ENCODE results near the gene HS1BP3.

Gene HS1BP3

GRCh38 chr2:20672201-20672951 is 21.5 kb upstream of the HS1BP3 start:
- Histone ChIP-seq H3K27me3 (ENCODE audit: insufficient read depth, low read length) (peaks cover 89% of the 10 kb centered on the region), H3K27ac (ENCODE audit: low read length) (no peak overlapping the region), H3K36me3 (ENCODE audit: insufficient read depth, low read depth, low read length) (no peaks in the 10 kb centered on the region), H3K4me1 (ENCODE audit: insufficient read depth, low read length) (peaks cover 27% of the 10 kb centered on the region), H3K4me3 (ENCODE audit: low read length) (peak overlapping the region; percentile 45; the same call in 1 of the 2 replicates), H3K9me3 (ENCODE audit: insufficient read depth, low read depth, low read length) (no peaks in the 10 kb centered on the region), H3K9ac (ENCODE audit: low read depth, low read length) (no peak overlapping the region)

- no peaks in the 10 kb centered on the region for H3K36me3 ChIP-seq (ENCODE audit: insufficient read depth, low read depth, low read length)
- no peaks in the 10 kb centered on the region for H3K9me3 ChIP-seq (ENCODE audit: insufficient read depth, low read depth, low read length)
- peaks cover 27% of the 10 kb centered on the region for H3K4me1 ChIP-seq (ENCODE audit: insufficient read depth, low read length)
- H3K27me3 ChIP-seq (ENCODE audit: insufficient read depth, low read length): peaks cover 93% of the 10 kb centered on the region
- H3K27ac ChIP-seq (ENCODE audit: low read length): no peak overlapping the region
- no peak overlapping the region for H3K4me3 ChIP-seq (ENCODE audit: low read length)
- H3K9ac ChIP-seq (ENCODE audit: low read depth, low read length): no peak overlapping the region
Observed at GRCh38 chr2:20671736-20672080, 20.8 kb upstream of the HS1BP3 start.

GRCh38 chr2:20671036-20671735 is 20.3 kb upstream of the HS1BP3 start:
- H3K27ac ChIP-seq (ENCODE audit: low read length): no peak overlapping the region
- H3K9ac ChIP-seq (ENCODE audit: low read depth, low read length): no peak overlapping the region
- H3K4me3 ChIP-seq (ENCODE audit: low read length): no peak overlapping the region
- H3K4me1 ChIP-seq (ENCODE audit: insufficient read depth, low read length): peaks cover 27% of the 10 kb centered on the region
- no peaks in the 10 kb centered on the region for H3K36me3 ChIP-seq (ENCODE audit: insufficient read depth, low read depth, low read length)
- H3K9me3 ChIP-seq (ENCODE audit: insufficient read depth, low read depth, low read length): no peaks in the 10 kb centered on the region
- H3K27me3 ChIP-seq (ENCODE audit: insufficient read depth, low read length): peaks cover 97% of the 10 kb centered on the region

DNA sequence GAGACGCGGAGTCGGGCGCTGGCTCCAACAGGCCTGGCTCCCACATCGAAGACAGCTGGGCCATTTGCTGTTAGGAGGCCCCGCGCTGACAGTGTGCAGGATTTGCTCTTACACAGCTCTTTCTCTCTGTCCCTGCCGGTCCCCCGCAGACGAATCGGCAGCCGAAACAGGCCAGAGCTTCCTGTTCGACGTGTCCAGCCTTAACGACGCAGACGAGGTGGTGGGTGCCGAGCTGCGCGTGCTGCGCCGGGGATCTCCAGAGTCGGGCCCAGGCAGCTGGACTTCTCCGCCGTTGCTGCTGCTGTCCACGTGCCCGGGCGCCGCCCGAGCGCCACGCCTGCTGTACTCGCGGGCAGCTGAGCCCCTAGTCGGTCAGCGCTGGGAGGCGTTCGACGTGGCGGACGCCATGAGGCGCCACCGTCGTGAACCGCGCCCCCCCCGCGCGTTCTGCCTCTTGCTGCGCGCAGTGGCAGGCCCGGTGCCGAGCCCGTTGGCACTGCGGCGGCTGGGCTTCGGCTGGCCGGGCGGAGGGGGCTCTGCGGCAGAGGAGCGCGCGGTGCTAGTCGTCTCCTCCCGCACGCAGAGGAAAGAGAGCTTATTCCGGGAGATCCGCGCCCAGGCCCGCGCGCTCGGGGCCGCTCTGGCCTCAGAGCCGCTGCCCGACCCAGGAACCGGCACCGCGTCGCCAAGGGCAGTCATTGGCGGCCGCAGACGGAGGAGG is 19.6 kb upstream of the HS1BP3 start:
- H3K4me3 ChIP-seq (ENCODE audit: low read length): no peak overlapping the region
- H3K4me1 ChIP-seq (ENCODE audit: insufficient read depth, low read length): peaks cover 27% of the 10 kb centered on the region
- peaks cover 97% of the 10 kb centered on the region for H3K27me3 ChIP-seq (ENCODE audit: insufficient read depth, low read length)
- no peaks in the 10 kb centered on the region for H3K9me3 ChIP-seq (ENCODE audit: insufficient read depth, low read depth, low read length)
- H3K9ac ChIP-seq (ENCODE audit: low read depth, low read length): no peak overlapping the region
- H3K27ac ChIP-seq (ENCODE audit: low read length): no peak overlapping the region
- H3K36me3 ChIP-seq (ENCODE audit: insufficient read depth, low read depth, low read length): no peaks in the 10 kb centered on the region

GRCh38 chr2:20669562-20670314 is 18.8 kb upstream of the HS1BP3 start:
- H3K36me3 ChIP-seq (ENCODE audit: insufficient read depth, low read depth, low read length): no peaks in the 10 kb centered on the region
- peaks cover 97% of the 10 kb centered on the region for H3K27me3 ChIP-seq (ENCODE audit: insufficient read depth, low read length)
- no peak overlapping the region for H3K27ac ChIP-seq (ENCODE audit: low read length)
- no peak overlapping the region; the same call in 1 of the 2 replicates for H3K4me3 ChIP-seq (ENCODE audit: low read length)
- H3K4me1 ChIP-seq (ENCODE audit: insufficient read depth, low read length): peaks cover 25% of the 10 kb centered on the region
- H3K9ac ChIP-seq (ENCODE audit: low read depth, low read length): no peak overlapping the region
- no peaks in the 10 kb centered on the region for H3K9me3 ChIP-seq (ENCODE audit: insufficient read depth, low read depth, low read length)

- H3K4me3 ChIP-seq (ENCODE audit: low read length): no peak overlapping the region
- H3K9ac ChIP-seq (ENCODE audit: low read depth, low read length): no peak overlapping the region; the same call in 1 of the 2 replicates
- H3K9me3 ChIP-seq (ENCODE audit: insufficient read depth, low read depth, low read length): no peaks in the 10 kb centered on the region
- peaks cover 18% of the 10 kb centered on the region; the same call in 1 of the 2 replicates for H3K4me1 ChIP-seq (ENCODE audit: insufficient read depth, low read length)
- H3K27ac ChIP-seq (ENCODE audit: low read length): no peak overlapping the region
- no peaks in the 10 kb centered on the region for H3K36me3 ChIP-seq (ENCODE audit: insufficient read depth, low read depth, low read length)
- peaks cover 97% of the 10 kb centered on the region for H3K27me3 ChIP-seq (ENCODE audit: insufficient read depth, low read length)
Observed at GRCh38 chr2:20668871-20669475, 18.1 kb upstream of the HS1BP3 start.

- peaks cover 14% of the 10 kb centered on the region; the same call in 1 of the 2 replicates for H3K4me1 ChIP-seq (ENCODE audit: insufficient read depth, low read length)
- H3K27ac ChIP-seq (ENCODE audit: low read length): no peak overlapping the region
- H3K36me3 ChIP-seq (ENCODE audit: insufficient read depth, low read depth, low read length): no peaks in the 10 kb centered on the region
- H3K9me3 ChIP-seq (ENCODE audit: insufficient read depth, low read depth, low read length): no peaks in the 10 kb centered on the region
- no peak overlapping the region; the same call in 1 of the 2 replicates for H3K9ac ChIP-seq (ENCODE audit: low read depth, low read length)
- H3K27me3 ChIP-seq (ENCODE audit: insufficient read depth, low read length): peaks cover 97% of the 10 kb centered on the region
- no peak overlapping the region for H3K4me3 ChIP-seq (ENCODE audit: low read length)
Observed at GRCh38 chr2:20668451-20668850, 17.6 kb upstream of the HS1BP3 start.

GRCh38 chr2:20667531-20668401 is 16.9 kb upstream of the HS1BP3 start:
- Histone ChIP-seq H3K9me3 (ENCODE audit: insufficient read depth, low read depth, low read length) (no peaks in the 10 kb centered on the region), H3K4me3 (ENCODE audit: low read length) (peak overlapping the region; percentile 61; the same call in 1 of the 2 replicates), H3K27me3 (ENCODE audit: insufficient read depth, low read length) (peaks cover 97% of the 10 kb centered on the region), H3K4me1 (ENCODE audit: insufficient read depth, low read length) (peaks cover 7% of the 10 kb centered on the region; the same call in 1 of the 2 replicates), H3K36me3 (ENCODE audit: insufficient read depth, low read depth, low read length) (no peaks in the 10 kb centered on the region), H3K9ac (ENCODE audit: low read depth, low read length) (no peak overlapping the region), H3K27ac (ENCODE audit: low read length) (no peak overlapping the region)

DNA sequence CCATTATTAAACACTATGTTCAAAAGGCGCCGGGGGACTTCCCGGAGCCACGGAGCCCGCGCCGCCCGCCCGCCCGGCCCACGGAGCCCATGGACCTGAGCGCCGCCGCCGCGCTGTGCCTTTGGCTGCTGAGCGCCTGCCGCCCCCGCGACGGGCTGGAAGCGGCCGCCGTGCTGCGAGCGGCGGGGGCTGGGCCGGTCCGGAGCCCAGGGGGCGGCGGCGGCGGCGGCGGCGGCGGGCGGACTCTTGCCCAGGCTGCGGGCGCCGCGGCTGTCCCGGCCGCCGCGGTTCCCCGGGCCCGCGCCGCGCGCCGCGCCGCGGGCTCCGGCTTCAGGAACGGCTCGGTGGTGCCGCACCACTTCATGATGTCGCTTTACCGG is 16.2 kb upstream of the HS1BP3 start:
- no peaks in the 10 kb centered on the region for H3K9me3 ChIP-seq (ENCODE audit: insufficient read depth, low read depth, low read length)
- H3K9ac ChIP-seq (ENCODE audit: low read depth, low read length): no peak overlapping the region
- peaks cover 2% of the 10 kb centered on the region; the same call in 1 of the 2 replicates for H3K4me1 ChIP-seq (ENCODE audit: insufficient read depth, low read length)
- no peaks in the 10 kb centered on the region for H3K36me3 ChIP-seq (ENCODE audit: insufficient read depth, low read depth, low read length)
- H3K4me3 ChIP-seq (ENCODE audit: low read length): peak overlapping the region; percentile 61; the same call in 1 of the 2 replicates
- H3K27ac ChIP-seq (ENCODE audit: low read length): no peak overlapping the region
- peaks cover 97% of the 10 kb centered on the region for H3K27me3 ChIP-seq (ENCODE audit: insufficient read depth, low read length)

- Histone ChIP-seq H3K9me3 (ENCODE audit: insufficient read depth, low read depth, low read length) (no peaks in the 10 kb centered on the region), H3K27me3 (ENCODE audit: insufficient read depth, low read length) (peaks cover 97% of the 10 kb centered on the region), H3K4me3 (ENCODE audit: low read length) (peak within 1 kb of the TSS; percentile 64), H3K36me3 (ENCODE audit: insufficient read depth, low read depth, low read length) (no peaks in the 10 kb centered on the region), H3K27ac (ENCODE audit: low read length) (no peak within 1 kb of the TSS), H3K4me1 (ENCODE audit: insufficient read depth, low read length) (peaks cover 2% of the 10 kb centered on the region; the same call in 1 of the 2 replicates), H3K9ac (ENCODE audit: low read depth, low read length) (no peak within 1 kb of the TSS)
Observed at GRCh38 chr2:20666304-20667150, 15.6 kb upstream of the HS1BP3 start, which contains the start of gene GDF7. Gene GDF7 (plus strand): TSS chr2:20667144. CDS start chr2:20667240, 96 bp downstream.
